Mucosa of rectum (tissue), 2 donors: ENCODE results near the gene YARS2.
"Not testable (repeated sequence)": the region's sequence is repeated elsewhere in the genome, so short reads cannot be mapped to it uniquely, and the experiment has no call there.

ENCODE experiments used
- H3K27ac ChIP-seq, 2 donors: one replicate each; pipeline ENCODE4 v1.7.0; 2013; ENCODE audit warnings: inconsistent platforms in 2 of 2, low read depth in 2 of 2, low read length in 2 of 2
- H3K27me3 ChIP-seq, 2 donors: one replicate each; pipeline ENCODE4 v1.7.0; 2013; ENCODE audit warnings: low read length in 2 of 2; ENCODE audit not compliant: control insufficient read depth in 2 of 2, insufficient read depth in 2 of 2
- H3K36me3 ChIP-seq, 2 donors: one replicate each; pipeline ENCODE4 v1.7.0; 2013; ENCODE audit warnings: low read length in 2 of 2; ENCODE audit not compliant: control insufficient read depth in 2 of 2, insufficient read depth in 2 of 2
- H3K4me1 ChIP-seq, 2 donors: one replicate each; pipeline ENCODE4 v1.7.0; 2013; ENCODE audit warnings: low read length in 2 of 2, mild to moderate bottlenecking in 1 of 2; ENCODE audit not compliant: control insufficient read depth in 2 of 2, insufficient read depth in 2 of 2
- H3K4me3 ChIP-seq, 2 donors: one replicate each; pipeline ENCODE4 v1.7.0; 2013; ENCODE audit warnings: low read length in 2 of 2
- H3K9ac ChIP-seq, 2 donors: one replicate each; pipeline ENCODE4 v1.7.0; 2013; ENCODE audit warnings: low read length in 2 of 2, low read depth in 1 of 2, mild to moderate bottlenecking in 1 of 2
- H3K9me3 ChIP-seq, 2 donors: one replicate each; pipeline ENCODE4 v1.7.0; 2013; ENCODE audit warnings: low read length in 2 of 2; ENCODE audit not compliant: control insufficient read depth in 2 of 2
- donor health status: healthy.
- donor health status: Normal muscosa, but diverticular disease.

YARS2 gene

GRCh38 chr12:32726286-32726685 is 29.4 kb downstream of the YARS2 start:
- Histone ChIP-seq H3K36me3 (peaks cover 14 to 31% of the 10 kb centered on the region in 2 donors), H3K9ac (no peak overlapping the region)

GRCh38 chr12:32725308-32725707 is 30.4 kb downstream of the YARS2 start:
- H3K9ac ChIP-seq, H3K27ac ChIP-seq, H3K27me3 ChIP-seq, H3K4me1 ChIP-seq, H3K4me3 ChIP-seq, H3K9me3 ChIP-seq: not testable (repeated sequence)
- H3K36me3 ChIP-seq: peaks cover 14 to 32% of the 10 kb centered on the region in 2 donors

More at GRCh38 chr12:32726286-32726685, 29.4 kb downstream of the YARS2 start:
- Histone ChIP-seq H3K4me3 (no peak overlapping the region), H3K9me3 (no peaks in the 10 kb centered on the region), H3K27ac (no peak overlapping the region), H3K27me3 (no peaks in the 10 kb centered on the region), H3K4me1 (no peaks in the 10 kb centered on the region)

GRCh38 chr12:32718926-32719325 is 36.8 kb downstream of the YARS2 start:
- peaks cover 13 to 29% of the 10 kb centered on the region in 2 donors for H3K36me3 ChIP-seq
- H3K4me1 ChIP-seq: no peaks in the 10 kb centered on the region
- no peaks in the 10 kb centered on the region for H3K27me3 ChIP-seq
- H3K9ac ChIP-seq: no peak overlapping the region
- H3K9me3 ChIP-seq: no peaks in the 10 kb centered on the region
- no peak overlapping the region for H3K27ac ChIP-seq
- H3K4me3 ChIP-seq: no peak overlapping the region

- Histone ChIP-seq H3K9ac (no peak overlapping the region), H3K27ac (no peak overlapping the region), H3K36me3 (peaks cover 19 to 31% of the 10 kb centered on the region in 2 donors)
Observed at GRCh38 chr12:32714772-32715171, 40.9 kb downstream of the YARS2 start.

GRCh38 chr12:32708926-32709325 is 46.8 kb downstream of the YARS2 start:
- no peak overlapping the region for H3K27ac ChIP-seq

More at GRCh38 chr12:32714772-32715171, 40.9 kb downstream of the YARS2 start:
- Histone ChIP-seq H3K27me3 (no peaks in the 10 kb centered on the region), H3K9me3 (no peaks in the 10 kb centered on the region), H3K4me3 (no peak overlapping the region), H3K4me1 (no peaks in the 10 kb centered on the region)

GRCh38 chr12:32706335-32707024 is 49.2 kb downstream of the YARS2 start:
- Histone ChIP-seq H3K27ac (no peak overlapping the region), H3K27me3 (no peaks in the 10 kb centered on the region), H3K9me3 (no peaks in the 10 kb centered on the region), H3K9ac (no peak overlapping the region), H3K36me3 (peaks cover 8 to 16% of the 10 kb centered on the region in 2 donors), H3K4me3 (no peak overlapping the region), H3K4me1 (no peaks in the 10 kb centered on the region)

More at GRCh38 chr12:32708926-32709325, 46.8 kb downstream of the YARS2 start:
- Histone ChIP-seq H3K4me1 (no peaks in the 10 kb centered on the region), H3K9ac (no peak overlapping the region), H3K36me3 (peaks cover 19 to 27% of the 10 kb centered on the region in 2 donors), H3K9me3 (no peaks in the 10 kb centered on the region), H3K27me3 (no peaks in the 10 kb centered on the region), H3K4me3 (no peak overlapping the region)

- Histone ChIP-seq H3K27ac (no peak overlapping the region), H3K4me1 (no peaks in the 10 kb centered on the region), H3K27me3 (no peaks in the 10 kb centered on the region), H3K9ac (no peak overlapping the region), H3K4me3 (no peak overlapping the region), H3K9me3 (no peaks in the 10 kb centered on the region), H3K36me3 (peaks cover 2 to 10% of the 10 kb centered on the region in 2 donors)
Observed at GRCh38 chr12:32705783-32706182, 49.9 kb downstream of the YARS2 start.

GRCh38 chr12:32702946-32703345 is 52.8 kb downstream of the YARS2 start:
- no peaks in the 10 kb centered on the region for H3K9me3 ChIP-seq
- H3K36me3 ChIP-seq: peaks cover 0 to 10% of the 10 kb centered on the region in 2 donors
- no peaks in the 10 kb centered on the region for H3K27me3 ChIP-seq
- H3K9ac ChIP-seq: no peak overlapping the region
- no peak overlapping the region for H3K27ac ChIP-seq
- H3K4me3 ChIP-seq: no peak overlapping the region
- peaks cover 0 to 3% of the 10 kb centered on the region in 2 donors for H3K4me1 ChIP-seq

GRCh38 chr12:32702473-32702872 is 53.2 kb downstream of the YARS2 start:
- Histone ChIP-seq H3K4me3 (no peak overlapping the region), H3K36me3 (peaks cover 0 to 8% of the 10 kb centered on the region in 2 donors), H3K4me1 (peaks cover 0 to 3% of the 10 kb centered on the region in 2 donors), H3K9ac (no peak overlapping the region), H3K9me3 (no peaks in the 10 kb centered on the region), H3K27me3 (no peaks in the 10 kb centered on the region), H3K27ac (no peak overlapping the region)

GRCh38 chr12:32699437-32699836 is 56.3 kb downstream of the YARS2 start:
- H3K9ac ChIP-seq, H3K27ac ChIP-seq, H3K4me3 ChIP-seq, H3K27me3 ChIP-seq, H3K36me3 ChIP-seq, H3K9me3 ChIP-seq, H3K4me1 ChIP-seq: not testable (repeated sequence)
